ENCODE data around the gene MITF. TPM values are rescaled to one million over a fixed set of nuclear protein-coding genes. Genes with fewer than 3 reads are reported as not detected.

MITF gene
- total RNA-seq, 4 donors from 2014 or later = 19.4 to 35.3 (median 21.7) TPM

GRCh38 chr3:69755795-69756194 lies 16.5 kb downstream of the MITF start:
- Histone ChIP-seq H3K27ac (no peak overlapping the region), H3K4me3 (no peak overlapping the region), H3K4me1 (peaks cover 19% of the 10 kb centered on the region), H3K36me3 (no peaks in the 10 kb centered on the region), H3K27me3 (no peaks in the 10 kb centered on the region), H3K9me3 (no peaks in the 10 kb centered on the region)
- TF ChIP-seq POLR2AphosphoS5 (IDR thresholded peaks at IDR 0.05) (no peak), POLR2A (IDR thresholded peaks at IDR 0.05) (no peak), CTCF (IDR thresholded peaks at IDR 0.05) (no peak), EP300 (IDR thresholded peaks at IDR 0.05) (no peak)
- no peak for DNase-seq (ENCODE audit: low spot score in 2 of 2)
- 100% methylated on average over 1 of the region's 1 CpG for WGBS

GRCh38 chr3:69761896-69762767 lies 22.9 kb downstream of the MITF start:
- Histone ChIP-seq H3K27ac (peak overlapping the region; percentile 38), H3K36me3 (no peaks in the 10 kb centered on the region), H3K4me3 (no peak overlapping the region), H3K4me1 (peaks cover 62% of the 10 kb centered on the region), H3K27me3 (no peaks in the 10 kb centered on the region), H3K9me3 (no peaks in the 10 kb centered on the region)
- no peak for TF ChIP-seq EP300 (IDR thresholded peaks at IDR 0.05)
- no peak for TF ChIP-seq POLR2A (IDR thresholded peaks at IDR 0.05)
- WGBS = 56% methylated on average over 2 of the region's 2 CpGs
- no peak for DNase-seq (ENCODE audit: low spot score in 2 of 2)

- Histone ChIP-seq H3K27me3 (no peaks in the 10 kb centered on the region), H3K36me3 (no peaks in the 10 kb centered on the region), H3K9me3 (no peaks in the 10 kb centered on the region), H3K4me3 (no peak overlapping the region), H3K27ac (peak overlapping the region; percentile 38), H3K4me1 (peaks cover 65% of the 10 kb centered on the region)
- 43% methylated on average over 1 of the region's 1 CpG for WGBS
- no peak for DNase-seq (ENCODE audit: low spot score in 2 of 2)
- TF ChIP-seq CTCF (IDR thresholded peaks at IDR 0.05) = no peak
- no peak for TF ChIP-seq POLR2AphosphoS5 (IDR thresholded peaks at IDR 0.05)
- no peak for TF ChIP-seq POLR2A (IDR thresholded peaks at IDR 0.05)
- TF ChIP-seq EP300 (IDR thresholded peaks at IDR 0.05) = no peak
Measured at GRCh38 chr3:69762768-69763229, 23.5 kb downstream of the MITF start.

GRCh38 chr3:69763458-69763857 lies 24.2 kb downstream of the MITF start:
- WGBS = 59% methylated on average over 8 of the region's 8 CpGs
- peaks cover 67% of the 10 kb centered on the region for H3K4me1 ChIP-seq
- no peaks in the 10 kb centered on the region for H3K27me3 ChIP-seq
- DNase-seq (ENCODE audit: low spot score in 2 of 2) = no peak
- peak overlapping the region; percentile 22 for H3K4me3 ChIP-seq
- peak overlapping the region; percentile 56 for H3K27ac ChIP-seq
- no peak for TF ChIP-seq POLR2AphosphoS5 (IDR thresholded peaks at IDR 0.05)
- TF ChIP-seq POLR2A (IDR thresholded peaks at IDR 0.05) = no peak
- TF ChIP-seq EP300 (IDR thresholded peaks at IDR 0.05) = no peak
- TF ChIP-seq CTCF (IDR thresholded peaks at IDR 0.05) = no peak
- no peaks in the 10 kb centered on the region for H3K9me3 ChIP-seq
- no peaks in the 10 kb centered on the region for H3K36me3 ChIP-seq

GRCh38 chr3:69764121-69764741 lies 25.0 kb downstream of the MITF start:
- WGBS = 68% methylated on average over 3 of the region's 3 CpGs
- H3K4me3 ChIP-seq = peak overlapping the region; percentile 22
- H3K36me3 ChIP-seq = no peaks in the 10 kb centered on the region
- peaks cover 71% of the 10 kb centered on the region for H3K4me1 ChIP-seq
- no peaks in the 10 kb centered on the region for H3K9me3 ChIP-seq
- DNase-seq (ENCODE audit: low spot score in 2 of 2) = no peak
- H3K27me3 ChIP-seq = no peaks in the 10 kb centered on the region
- peak overlapping the region; percentile 56 for H3K27ac ChIP-seq
- TF ChIP-seq POLR2AphosphoS5 (IDR thresholded peaks at IDR 0.05) (no peak), EP300 (IDR thresholded peaks at IDR 0.05) (no peak), POLR2A (IDR thresholded peaks at IDR 0.05) (no peak), CTCF (IDR thresholded peaks at IDR 0.05) (no peak)

All from suprapubic skin (tissue), 4 donors.